IMR-90 (cell line): ENCODE data around the gene INPP5F. TPM values are rescaled to one million over a fixed set of nuclear protein-coding genes. Genes with fewer than 3 reads are reported as not detected.

Experiments
- ATAC-seq: fragments of 200-7000 bp; cut with Tn5 transposase; 2 replicates; pipeline ENCODE4 v1.9.1; 2020; ENCODE audit warnings: low read depth, mild to moderate bottlenecking, moderate library complexity
- BruUV-seq: library from RNA; stranded (reverse); fragments of 400-500 nt; replicated peaks from 2 replicates; lab custom pipeline; 2021; lab: Mats Ljungman, UMichigan
- CTCF ChIA-PET: fragments of 300-600 bp; formaldehyde crosslinking; extraction: SDS; loops from one replicate; lab custom pipeline; 2021; ENCODE audit warnings: antibody characterized with exemption; lab: Yijun Ruan, JAX
- POLR2A ChIA-PET: fragments of 300-600 bp; sonication (Branson Sonifier 250); formaldehyde crosslinking; loops from one replicate; lab custom pipeline; 2022; ENCODE audit warnings: antibody characterized with exemption; ENCODE audit not compliant: unreplicated experiment; lab: Charles Lee
- DNase-seq: peaks from one replicate; pipeline ENCODE4 v3.0.0; 2013
- H2AFZ ChIP-seq: replicated peaks from 2 replicates; pipeline ENCODE3; 2013; ENCODE audit warnings: low read length, mild to moderate bottlenecking; ENCODE audit not compliant: poor library complexity
- H2AK5ac ChIP-seq: 2 replicates; pipeline ENCODE4 v1.6.1; 2013; ENCODE audit warnings: low read depth, low read length, inconsistent platforms
- H2AK9ac ChIP-seq: replicated peaks from 2 replicates; pipeline ENCODE3; 2013; ENCODE audit warnings: mild to moderate bottlenecking, low read depth, low read length, moderate library complexity; ENCODE audit not compliant: poor library complexity
- H2BK120ac ChIP-seq: 2 replicates; pipeline ENCODE4 v1.6.1; 2013; ENCODE audit warnings: low read depth, low read length, inconsistent platforms
- H2BK15ac ChIP-seq: 3 replicates; pipeline ENCODE4 v1.6.1; 2013; ENCODE audit warnings: low read depth, low read length, inconsistent platforms
- H2BK20ac ChIP-seq: 2 replicates; pipeline ENCODE4 v1.6.1; 2013; ENCODE audit warnings: low read depth, mild to moderate bottlenecking, inconsistent platforms, low read length, moderate library complexity
- H2BK5ac ChIP-seq: 2 replicates; pipeline ENCODE4 v1.6.1; 2013; ENCODE audit warnings: mild to moderate bottlenecking, low read depth, low read length, inconsistent platforms; ENCODE audit not compliant: poor library complexity, severe bottlenecking
- H3K14ac ChIP-seq: replicated peaks from 2 replicates; pipeline ENCODE4 v1.6.1; 2013; ENCODE audit warnings: low read depth, low read length, inconsistent platforms
- H3K18ac ChIP-seq: 2 replicates; pipeline ENCODE4 v1.6.1; 2013; ENCODE audit warnings: low read depth, low read length, control low read depth
- H3K23ac ChIP-seq: 2 replicates; pipeline ENCODE4 v1.6.1; 2013; ENCODE audit warnings: low read depth, low read length, inconsistent platforms
- H3K27ac ChIP-seq: 2 replicates; pipeline ENCODE4 v1.5.1; 2013; ENCODE audit warnings: mild to moderate bottlenecking, control low read depth, low read length; ENCODE audit not compliant: insufficient read depth
- H3K27me3 ChIP-seq: 2 replicates; pipeline ENCODE4 v1.6.1; 2013; ENCODE audit warnings: low read length; ENCODE audit not compliant: control insufficient read depth, insufficient read depth
- H3K36me3 ChIP-seq: 2 replicates; pipeline ENCODE4 v1.6.1; 2013; ENCODE audit warnings: low read length, mixed read lengths; ENCODE audit not compliant: control insufficient read depth, insufficient read depth
- H3K4ac ChIP-seq: 2 replicates; pipeline ENCODE4 v1.6.1; 2013; ENCODE audit warnings: low read depth, low read length, inconsistent platforms
- H3K4me1 ChIP-seq: 2 replicates; pipeline ENCODE4 v1.6.1; 2013; ENCODE audit warnings: low read length, mixed read lengths; ENCODE audit not compliant: control insufficient read depth, insufficient read depth
- H3K4me2 ChIP-seq: 2 replicates; pipeline ENCODE4 v1.6.1; 2013; ENCODE audit warnings: low read depth, mild to moderate bottlenecking, control low read depth, low read length, moderate library complexity
- H3K4me3 ChIP-seq: 2 replicates; pipeline ENCODE4 v1.5.1; 2013; ENCODE audit warnings: low read depth, mild to moderate bottlenecking, control low read depth, low read length, moderate library complexity; ENCODE audit not compliant: insufficient read depth
- H3K56ac ChIP-seq: 2 replicates; pipeline ENCODE4 v1.6.1; 2013; ENCODE audit warnings: low read length, inconsistent platforms; ENCODE audit not compliant: insufficient read depth; ENCODE audit errors: extremely low read depth
- H3K79me1 ChIP-seq, 2 experiments: 2 replicates each; pipeline ENCODE4 v1.6.1; 2013; ENCODE audit warnings: low read length in 2 of 2, inconsistent platforms in 1 of 2, low read depth in 1 of 2
- H3K9ac ChIP-seq: 2 replicates; pipeline ENCODE4 v1.6.1; 2013; ENCODE audit warnings: low read depth, low read length, control low read depth
- H3K9me1 ChIP-seq: 2 replicates; pipeline ENCODE4 v1.6.1; 2013; ENCODE audit warnings: low read length, inconsistent platforms; ENCODE audit not compliant: insufficient read depth
- H3K9me3 ChIP-seq: 2 replicates; pipeline ENCODE4 v1.6.1; 2013; ENCODE audit warnings: low read length; ENCODE audit not compliant: control insufficient read depth, insufficient read depth
- H4K20me1 ChIP-seq: 2 replicates; pipeline ENCODE4 v1.6.1; 2013; ENCODE audit warnings: low read length, inconsistent platforms; ENCODE audit not compliant: insufficient read depth
- H4K5ac ChIP-seq: 2 replicates; pipeline ENCODE4 v1.6.1; 2013; ENCODE audit warnings: mild to moderate bottlenecking, low read depth, low read length, control low read depth
- H4K8ac ChIP-seq, 2 experiments: 2 replicates each; pipeline ENCODE4 v1.6.1; 2013; ENCODE audit warnings: low read depth in 2 of 2, low read length in 2 of 2, control low read depth in 1 of 2, inconsistent platforms in 1 of 2
- H4K91ac ChIP-seq: 2 replicates; pipeline ENCODE4 v1.6.1; 2013; ENCODE audit warnings: low read depth, low read length, inconsistent platforms; ENCODE audit not compliant: insufficient read depth
- MAFK ChIP-seq: IDR thresholded peaks from 2 replicates; pipeline ENCODE4 v1.6.1; 2012; ENCODE audit warnings: low read depth, low read length, improper control_type of control experiment
- MAZ ChIP-seq: IDR thresholded peaks from 2 replicates; pipeline ENCODE4 v1.6.1; 2012; ENCODE audit warnings: low read depth, mild to moderate bottlenecking, low read length, improper control_type of control experiment, moderate library complexity, borderline replicate concordance
- POLR2A ChIP-seq: IDR thresholded peaks from 2 replicates; pipeline ENCODE4 v1.6.1; 2012; ENCODE audit warnings: mild to moderate bottlenecking, low read depth, low read length
- dilution Hi-C: fragments of 300-500 bp; cut with HindIII; formaldehyde crosslinking; loops from one replicate; pipeline ENCODE4 v1.14.3; 2018; ENCODE audit warnings: low sequenced_read_pairs; ENCODE audit not compliant: unreplicated experiment
- in situ Hi-C: fragments of 300-500 bp; cut with MboI; formaldehyde crosslinking; loops from 3 replicates; pipeline ENCODE4 v1.14.3; 2019; ENCODE audit warnings: low sequenced_read_pairs, inconsistent platforms, mixed read lengths
- intact Hi-C: fragments of 100-400 bp; cut with micrococcal nuclease; formaldehyde crosslinking; loops from 2 replicates; pipeline ENCODE4 v1.10.0; 2022
- polyA plus RNA-seq, 3 experiments: library from polyadenylated mRNA; depleted of rRNA; stranded (reverse); fragments of >200 nt; gene quantifications; 2 replicates each; pipeline ENCODE4 v1.2.3, GENCODE V29; 2012; ENCODE audit warnings: low replicate concordance in 1 of 3
- total RNA-seq: library from RNA; depleted of rRNA; stranded (reverse); fragments of >200 nt; gene quantifications from 2 replicates; pipeline ENCODE4 v1.2.3, GENCODE V29; 2012
- TF ChIP-seq, protein P1 (sequence below): conservative IDR thresholded peaks from 2 replicates; pipeline ENCODE4 v1.5.1; 2012; ENCODE audit warnings: mild to moderate bottlenecking, low read depth, low read length, improper control_type of control experiment

The INPP5F gene
- total and polyA plus RNA-seq, 2 of the 4 experiments (the other 2 are of a cell fraction): 19.0 to 29.6 TPM

DNA sequence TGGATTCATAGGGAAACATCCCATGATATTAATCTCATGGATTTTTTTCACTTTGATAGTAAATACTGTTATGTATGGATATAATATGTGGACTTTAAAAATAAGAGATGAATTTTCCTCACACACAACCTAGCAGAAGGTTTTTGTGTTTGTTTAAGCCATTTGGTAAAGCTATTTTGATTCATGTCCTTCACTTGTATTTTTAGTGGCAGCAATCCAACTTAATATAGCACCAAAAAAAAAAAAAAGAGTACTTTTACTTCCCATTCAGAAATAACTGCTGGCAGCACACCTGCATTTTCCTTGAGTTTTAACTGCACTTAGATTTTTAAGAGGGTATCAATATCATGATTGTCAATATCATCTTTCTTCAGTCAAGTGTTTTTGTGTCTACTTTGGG lies 86.8 kb downstream of the INPP5F start:
- no peak overlapping the region for H3K23ac ChIP-seq
- no peak overlapping the region for H2AK9ac ChIP-seq
- H3K4me1 ChIP-seq: no peaks in the 10 kb centered on the region
- H3K27ac ChIP-seq: no peak overlapping the region
- no peak overlapping the region for H3K4me2 ChIP-seq
- CTCF ChIA-PET: no interaction called here
- H4K8ac ChIP-seq: no peak overlapping the region
- BruUV-seq: no TSS peak
- H3K4ac ChIP-seq: no peak overlapping the region
- no peak overlapping the region for H3K14ac ChIP-seq
- H3K79me1 ChIP-seq: no peaks in the 10 kb centered on the region
- no peak overlapping the region for H3K9ac ChIP-seq
- H4K91ac ChIP-seq: no peak overlapping the region
- intact Hi-C loops (loop anchor here (5.0 kb wide), 1 partner anchor 50 kb away; no protein-coding TSS in a partner anchor), dilution Hi-C loops (no loop called here), in situ Hi-C loops (no loop called here)
- H3K56ac ChIP-seq: no peak overlapping the region
- no peaks in the 10 kb centered on the region for H3K9me3 ChIP-seq
- no peak overlapping the region for H2BK20ac ChIP-seq
- H2BK120ac ChIP-seq: no peak overlapping the region
- no peaks in the 10 kb centered on the region for H4K20me1 ChIP-seq
- no peaks in the 10 kb centered on the region for H3K27me3 ChIP-seq
- no peak overlapping the region for H2BK15ac ChIP-seq
- no peak overlapping the region for H3K4me3 ChIP-seq
- POLR2A ChIA-PET: interaction anchor here (0.6 kb wide), 1 partner anchor 21 kb away, joined by 3 read pairs; no protein-coding TSS in a partner anchor
- DNase-seq (no peak), ATAC-seq (no peak)
- no peak overlapping the region for H2BK5ac ChIP-seq
- no peak overlapping the region for H4K5ac ChIP-seq
- no peak overlapping the region for H3K18ac ChIP-seq
- H2AK5ac ChIP-seq: no peak overlapping the region
- H2AFZ ChIP-seq: no peak overlapping the region
- peaks cover 3% of the 10 kb centered on the region; the same call in 1 of the 2 replicates for H3K36me3 ChIP-seq
- H3K9me1 ChIP-seq: peaks cover 6% of the 10 kb centered on the region; the same call in 1 of the 2 replicates
- TF ChIP-seq POLR2A (no peak), MAFK (no peak), MAZ (no peak)
- TF ChIP-seq, protein P1, sequence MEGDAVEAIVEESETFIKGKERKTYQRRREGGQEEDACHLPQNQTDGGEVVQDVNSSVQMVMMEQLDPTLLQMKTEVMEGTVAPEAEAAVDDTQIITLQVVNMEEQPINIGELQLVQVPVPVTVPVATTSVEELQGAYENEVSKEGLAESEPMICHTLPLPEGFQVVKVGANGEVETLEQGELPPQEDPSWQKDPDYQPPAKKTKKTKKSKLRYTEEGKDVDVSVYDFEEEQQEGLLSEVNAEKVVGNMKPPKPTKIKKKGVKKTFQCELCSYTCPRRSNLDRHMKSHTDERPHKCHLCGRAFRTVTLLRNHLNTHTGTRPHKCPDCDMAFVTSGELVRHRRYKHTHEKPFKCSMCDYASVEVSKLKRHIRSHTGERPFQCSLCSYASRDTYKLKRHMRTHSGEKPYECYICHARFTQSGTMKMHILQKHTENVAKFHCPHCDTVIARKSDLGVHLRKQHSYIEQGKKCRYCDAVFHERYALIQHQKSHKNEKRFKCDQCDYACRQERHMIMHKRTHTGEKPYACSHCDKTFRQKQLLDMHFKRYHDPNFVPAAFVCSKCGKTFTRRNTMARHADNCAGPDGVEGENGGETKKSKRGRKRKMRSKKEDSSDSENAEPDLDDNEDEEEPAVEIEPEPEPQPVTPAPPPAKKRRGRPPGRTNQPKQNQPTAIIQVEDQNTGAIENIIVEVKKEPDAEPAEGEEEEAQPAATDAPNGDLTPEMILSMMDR: no peak
